ENCODE results near the gene BEGAIN. TPM values are rescaled to one million over a fixed set of nuclear protein-coding genes. Genes with fewer than 3 reads are reported as not detected.
A peak's percentile ranks its signal among the peaks of the same experiment; 100 is the strongest.

The BEGAIN gene
- total and polyA plus RNA-seq, 2 of the 8 experiments (the other 6 are each of a cell fraction or from before 2014, with no cell fraction given), result 2.9 to 3.0 TPM

- no peaks in the 10 kb centered on the region for H3K79me2 ChIP-seq (ENCODE audit: control insufficient read depth in 1 of 2, insufficient read depth in 2 of 2, low read length in 2 of 2)
- H3K36me3 ChIP-seq (ENCODE audit: control insufficient read depth in 2 of 4, insufficient read depth in 4 of 4, low read length in 3 of 4), result peaks cover 0 to 5% (median 0%) of the 10 kb centered on the region in 4 experiments; a peak in 1 of 8 replicates
- H2BK5ac ChIP-seq (ENCODE audit: low read depth, low read length), result 0 out of 2 replicates have a peak overlapping the region, but pooled peaks have one; percentile 40
- H4K8ac ChIP-seq (ENCODE audit: extremely low read depth, insufficient read depth, low read length), result no peak overlapping the region; the same call in 1 of the 2 replicates
- H3K18ac ChIP-seq (ENCODE audit: extremely low read depth, low read length), result no peak overlapping the region
- H2BK12ac ChIP-seq (ENCODE audit: low read depth, low read length), result peak overlapping the region; percentile 23; the same call in 1 of the 2 replicates
- POLR2A ChIA-PET (ENCODE audit: partially characterized antibody), result no interaction called here
- CTCF ChIA-PET (ENCODE audit: partially characterized antibody), result interaction anchor here (1.8 to 5.1 kb wide), 8 partner anchors 12 to 132 kb away, joined by 5 to 91 read pairs (median 9); no protein-coding TSS in a partner anchor
- 88% methylated on average over 2 of the region's 2 CpGs; no CpG with 5 or more reads in 1 of the 2 experiments for WGBS, 2 experiments (ENCODE audit: extremely low coverage in 1 of 2, insufficient coverage in 1 of 2, insufficient read length in 1 of 2, insufficient replicate concordance in 2 of 2, low coverage in 1 of 2, low lambda C conversion rate in 2 of 2, missing lambda C conversion rate in 1 of 2)
- H3K4me3 ChIP-seq (ENCODE audit: extremely low read depth in 1 of 4, insufficient read depth in 2 of 4, low read depth in 3 of 4, low read length in 4 of 4), result no peak overlapping the region
- no peak for DNase-seq (ENCODE audit: low read depth in 1 of 2, low spot score in 2 of 2)
- no peak overlapping the region for H3K23ac ChIP-seq (ENCODE audit: insufficient read length)
- no peaks in the 10 kb centered on the region; a peak in 1 of 7 replicates for H3K27me3 ChIP-seq (replicated peaks in 1 of 4; ENCODE audit: control insufficient read depth in 3 of 4, extremely low read depth in 1 of 4, insufficient read depth in 3 of 4, low read length in 3 of 4)
- H2AFZ ChIP-seq (ENCODE audit: low read length), result no peak overlapping the region
- peak overlapping the region in 1 of 4 experiments; percentile 65; a peak in 1 of 7 replicates for H3K9ac ChIP-seq (replicated peaks in 1 of 4; ENCODE audit: extremely low read depth in 1 of 4, low read depth in 3 of 4, low read length in 3 of 4)
- FAIRE-seq, result no peak
- H4K91ac ChIP-seq (replicated peaks; ENCODE audit: insufficient read length, low read length), result no peak overlapping the region
- peak overlapping the region; percentile 99 for H3K56ac ChIP-seq (replicated peaks; ENCODE audit: insufficient read length, low read depth, low read length)
- H2BK120ac ChIP-seq (replicated peaks; ENCODE audit: low read depth, low read length), result peak overlapping the region; percentile 77
- no peaks in the 10 kb centered on the region for H3K79me1 ChIP-seq (ENCODE audit: low read depth, low read length)
- H4K20me1 ChIP-seq (replicated peaks in 1 of 2; ENCODE audit: control insufficient read depth in 1 of 2, insufficient read depth in 2 of 2, low read length in 2 of 2), result peaks cover 0 to 12% of the 10 kb centered on the region in 2 experiments
- H3K4ac ChIP-seq (replicated peaks; ENCODE audit: insufficient read length, low read depth, low read length), result peak overlapping the region; percentile 21
- no peak overlapping the region for H2BK15ac ChIP-seq (ENCODE audit: low read length)
- TF ChIP-seq SIN3A (conservative IDR thresholded peaks at IDR 0.05 in 1 of 2, IDR thresholded peaks at IDR 0.05 in 1 of 2; ENCODE audit: low read depth in 1 of 2, low read length in 2 of 2), result no peak
- no peak for TF ChIP-seq POLR2AphosphoS5 (IDR thresholded peaks at IDR 0.05; ENCODE audit: low read depth, low read length)
- no peak for TF ChIP-seq HDAC2 (IDR thresholded peaks at IDR 0.05; ENCODE audit: borderline replicate concordance in 1 of 2, low read depth in 2 of 2, low read length in 2 of 2)
- TF ChIP-seq NANOG (IDR thresholded peaks at IDR 0.05; ENCODE audit: insufficient read depth, low read depth, low read length, poor library complexity, severe bottlenecking), result no peak
- TF ChIP-seq JUND (IDR thresholded peaks at IDR 0.05; ENCODE audit: low read length), result no peak
- TF ChIP-seq USF2 (IDR thresholded peaks at IDR 0.05; ENCODE audit: low read length), result no peak
- no peak for TF ChIP-seq ZNF274 (IDR thresholded peaks at IDR 0.05; ENCODE audit: borderline replicate concordance, extremely low read depth, low read length)
- TF ChIP-seq CEBPB (IDR thresholded peaks at IDR 0.05; ENCODE audit: low read depth, low read length), result no peak
- no peak overlapping the region for H3K4me2 ChIP-seq (ENCODE audit: insufficient read depth in 1 of 2, low read depth in 2 of 2, low read length in 2 of 2)
- H2AK5ac ChIP-seq (ENCODE audit: low read depth, low read length), result peak overlapping the region; percentile 85
- H2BK20ac ChIP-seq (ENCODE audit: low read length), result no peak overlapping the region; the same call in 1 of the 2 replicates
- H3K9me3 ChIP-seq (ENCODE audit: insufficient read depth in 2 of 2, low read depth in 1 of 2, low read length in 1 of 2), result no peaks in the 10 kb centered on the region
- no peak overlapping the region for H3K14ac ChIP-seq (ENCODE audit: insufficient read length)
- peaks cover 2 to 8% (median 5%) of the 10 kb centered on the region in 4 experiments; a peak in 4 of 7 replicates for H3K4me1 ChIP-seq (replicated peaks in 1 of 4; ENCODE audit: control insufficient read depth in 3 of 4, insufficient read depth in 4 of 4, low read length in 3 of 4)
- H3K23me2 ChIP-seq (ENCODE audit: low read depth, low read length), result peaks cover 7% of the 10 kb centered on the region; the same call in 1 of the 2 replicates
- H3K27ac ChIP-seq (ENCODE audit: low read depth, low read length), result no peak overlapping the region
- no peak overlapping the region for H4K5ac ChIP-seq (ENCODE audit: insufficient read length, low read depth, low read length)
Observed at GRCh38 chr14:100526632-100527031, 60.6 kb downstream of the BEGAIN start.

Measured in H1 (cell line).